Measurements from ENCODE around the gene DNAJC7.
"Not testable (repeated sequence)": the region's sequence is repeated elsewhere in the genome, so short reads cannot be mapped to it uniquely, and the experiment has no call there.

DNAJC7 gene

GRCh38 chr17:42019509-42020404 is 2.5 kb upstream of the DNAJC7 start, which contains the start of gene NKIRAS2:
Gene NKIRAS2, plus strand, starts transcription at chr17:42020090. Its CDS starts 1,488 bp downstream, at chr17:42021578.
- H3K4me3 ChIP-seq (ENCODE audit: low read depth, low read length): peak within 1 kb of the TSS; percentile 89

DNA sequence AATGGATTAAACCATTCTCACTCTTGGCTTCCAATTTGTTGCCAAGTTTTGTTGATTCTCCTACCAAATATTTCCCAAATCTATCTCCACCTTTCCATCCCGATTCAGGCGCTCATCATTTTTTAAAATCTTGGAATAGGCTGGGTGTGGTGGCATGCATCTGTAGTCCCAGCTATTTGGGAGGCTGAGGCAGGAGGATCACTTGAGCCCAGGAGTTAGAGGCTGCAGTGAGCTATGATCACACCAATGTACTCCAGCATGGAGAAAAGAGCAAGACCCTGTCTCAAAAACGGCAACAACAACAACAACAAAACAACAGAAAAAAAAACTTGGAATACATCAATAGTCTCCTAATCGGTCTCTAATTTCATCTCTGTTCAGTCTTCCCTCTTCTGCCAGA is 1.7 kb upstream of the DNAJC7 start:
- no peak for TF ChIP-seq CTCF (IDR thresholded peaks at IDR 0.05; ENCODE audit: low read depth, low read length)
- no peak overlapping the region for H3K4me3 ChIP-seq (ENCODE audit: low read depth, low read length)

More at GRCh38 chr17:42019509-42020404, 2.5 kb upstream of the DNAJC7 start, which contains the start of gene NKIRAS2:
- TF ChIP-seq CTCF (IDR thresholded peaks at IDR 0.05; ENCODE audit: low read depth, low read length): peak; percentile 83

DNA sequence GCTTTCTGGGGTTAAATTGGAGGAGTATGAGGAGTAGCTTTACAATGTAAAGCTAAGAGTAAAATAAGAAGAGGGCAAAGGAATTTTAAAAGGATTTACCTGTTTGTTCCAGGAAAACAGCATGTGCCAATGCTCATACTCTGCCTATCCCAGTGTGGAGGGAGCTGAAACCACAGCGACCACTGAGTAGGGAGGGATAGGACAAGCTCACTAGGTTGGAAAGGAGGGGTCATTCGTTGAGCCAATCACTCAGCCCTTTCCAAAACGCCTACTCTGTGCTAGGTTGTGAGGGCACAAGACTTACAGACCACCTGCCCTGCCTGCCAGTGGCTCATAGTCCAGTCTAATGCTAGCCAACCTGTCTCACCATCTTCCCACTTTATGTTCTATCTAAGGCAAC is 1.1 kb upstream of the DNAJC7 start:
- peak overlapping the region; percentile 95 for H3K4me3 ChIP-seq (ENCODE audit: low read depth, low read length)
- no peak for TF ChIP-seq CTCF (IDR thresholded peaks at IDR 0.05; ENCODE audit: low read depth, low read length)

- no peak for TF ChIP-seq CTCF (IDR thresholded peaks at IDR 0.05; ENCODE audit: low read depth, low read length)
- peak overlapping the region; percentile 95 for H3K4me3 ChIP-seq (ENCODE audit: low read depth, low read length)
Measured at GRCh38 chr17:42017866-42018200, 594 bp upstream of the DNAJC7 start.

- no peak for TF ChIP-seq CTCF (IDR thresholded peaks at IDR 0.05; ENCODE audit: low read depth, low read length)
- H3K4me3 ChIP-seq (ENCODE audit: low read depth, low read length): peak overlapping the region; percentile 95
Measured at GRCh38 chr17:42016411-42016831, 818 bp downstream of the DNAJC7 start.

DNA sequence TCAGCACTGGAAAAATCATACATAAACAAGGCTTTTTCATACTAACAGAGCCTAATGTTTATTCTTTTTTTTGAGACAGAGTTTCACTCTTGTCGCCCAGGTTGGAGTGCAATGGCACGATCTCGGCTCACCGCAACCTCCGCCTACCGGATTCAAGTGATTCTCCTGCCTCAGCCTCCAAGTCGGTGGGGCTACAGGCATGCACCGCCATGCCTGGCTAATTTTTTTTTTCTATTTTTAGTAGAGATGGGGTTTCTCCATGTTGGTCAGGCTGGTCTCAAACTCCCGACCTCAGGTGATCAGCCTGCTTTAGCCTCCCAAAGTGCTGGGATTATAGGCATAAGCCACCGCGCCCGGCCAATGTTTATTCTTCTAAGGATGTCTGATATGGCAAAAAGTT is 3.5 kb downstream of the DNAJC7 start:
- not testable (repeated sequence) for H3K4me3 ChIP-seq (ENCODE audit: low read depth, low read length)

- H3K4me3 ChIP-seq (ENCODE audit: low read depth, low read length): not testable (repeated sequence)
Measured at GRCh38 chr17:42012363-42012762, 4.9 kb downstream of the DNAJC7 start.

DNA sequence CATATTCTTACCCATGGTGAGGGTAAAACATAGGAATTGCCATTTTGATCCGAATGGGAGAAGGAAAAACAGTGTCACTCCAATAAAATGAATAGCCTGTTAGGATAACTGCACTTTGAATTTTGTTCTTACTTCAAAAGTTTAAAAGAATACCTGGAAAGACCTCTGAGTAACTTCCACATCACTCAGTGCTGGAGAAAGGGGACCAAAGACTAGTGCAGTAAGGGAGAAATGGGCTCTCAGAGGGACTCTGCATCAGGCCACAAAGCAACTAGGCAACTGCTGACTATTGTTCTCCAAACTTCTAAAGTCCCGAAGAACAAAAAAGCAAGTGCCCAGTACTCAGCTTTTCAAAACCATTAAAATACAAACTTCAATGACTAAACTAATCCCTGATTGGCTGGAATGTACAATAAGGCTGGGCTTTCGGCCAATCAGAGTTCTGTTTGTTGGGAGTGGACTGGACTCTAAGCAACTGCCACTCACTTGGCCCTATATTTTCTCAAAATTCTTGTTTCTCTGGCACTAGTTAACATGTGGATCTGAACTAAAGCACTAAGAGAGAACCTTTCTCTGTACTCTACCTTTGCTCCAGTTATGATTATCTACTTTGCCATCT is 6.2 kb downstream of the DNAJC7 start:
- no peak overlapping the region for H3K4me3 ChIP-seq (ENCODE audit: low read depth, low read length)
- TF ChIP-seq CTCF (IDR thresholded peaks at IDR 0.05; ENCODE audit: low read depth, low read length): no peak

DNA sequence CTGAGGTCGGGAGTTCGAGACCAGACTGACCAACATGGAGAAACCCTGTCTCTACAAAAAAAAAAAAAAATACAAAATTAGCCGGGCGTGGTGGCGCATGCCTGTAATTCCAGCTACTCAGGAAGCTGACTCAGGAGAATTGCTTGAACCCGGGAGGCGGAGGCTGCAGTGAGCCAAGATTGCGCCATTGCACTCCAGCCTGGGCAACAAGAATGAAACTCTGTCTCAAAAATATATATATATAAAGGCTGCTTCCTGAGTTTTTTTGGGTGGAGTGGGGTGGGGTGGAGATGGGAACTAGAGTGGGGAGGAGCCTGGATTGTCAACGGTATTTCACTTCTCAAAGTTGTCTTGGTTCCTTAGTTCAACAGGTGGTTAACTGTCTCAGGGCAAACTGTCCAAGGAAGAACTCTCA is 7.0 kb downstream of the DNAJC7 start:
- H3K4me3 ChIP-seq (ENCODE audit: low read depth, low read length): not testable (repeated sequence)
